Astrocyte of the cerebellum (primary cell): Measurements from ENCODE around the gene RHOT2.

ENCODE experiments used
- DNase-seq: peaks from one replicate; pipeline ENCODE4 v3.0.0-alpha.2; 2011; ENCODE audit warnings: low read depth
- H3K4me3 ChIP-seq: 2 replicates; pipeline ENCODE4 v1.5.1; 2011; ENCODE audit warnings: mild to moderate bottlenecking, low read depth, low read length, moderate library complexity
- CTCF ChIP-seq: IDR thresholded peaks from 2 replicates; pipeline ENCODE4 v1.5.1; 2012; ENCODE audit warnings: low read length, low read depth, moderate library complexity, mild to moderate bottlenecking; ENCODE audit errors: missing control alignments
- in situ Hi-C: cut with HindIII; loops from 2 replicates; pipeline ENCODE4 v1.10.0; 2017; ENCODE audit warnings: low sequenced_read_pairs

The RHOT2 gene

GRCh38 chr16:671353-672131 is 3.6 kb downstream of the RHOT2 start:
- no peak for DNase-seq
- in situ Hi-C loops = no loop called here
- H3K4me3 ChIP-seq = no peak overlapping the region
- TF ChIP-seq CTCF = no peak

- DNase-seq = no peak
- H3K4me3 ChIP-seq = no peak overlapping the region
- no peak for TF ChIP-seq CTCF
- in situ Hi-C loops = no loop called here
Observed at GRCh38 chr16:672371-672770, 4.4 kb downstream of the RHOT2 start.

GRCh38 chr16:672851-673250 is 4.9 kb downstream of the RHOT2 start:
- no peak for TF ChIP-seq CTCF
- in situ Hi-C loops = no loop called here
- no peak overlapping the region for H3K4me3 ChIP-seq
- DNase-seq = no peak

DNA sequence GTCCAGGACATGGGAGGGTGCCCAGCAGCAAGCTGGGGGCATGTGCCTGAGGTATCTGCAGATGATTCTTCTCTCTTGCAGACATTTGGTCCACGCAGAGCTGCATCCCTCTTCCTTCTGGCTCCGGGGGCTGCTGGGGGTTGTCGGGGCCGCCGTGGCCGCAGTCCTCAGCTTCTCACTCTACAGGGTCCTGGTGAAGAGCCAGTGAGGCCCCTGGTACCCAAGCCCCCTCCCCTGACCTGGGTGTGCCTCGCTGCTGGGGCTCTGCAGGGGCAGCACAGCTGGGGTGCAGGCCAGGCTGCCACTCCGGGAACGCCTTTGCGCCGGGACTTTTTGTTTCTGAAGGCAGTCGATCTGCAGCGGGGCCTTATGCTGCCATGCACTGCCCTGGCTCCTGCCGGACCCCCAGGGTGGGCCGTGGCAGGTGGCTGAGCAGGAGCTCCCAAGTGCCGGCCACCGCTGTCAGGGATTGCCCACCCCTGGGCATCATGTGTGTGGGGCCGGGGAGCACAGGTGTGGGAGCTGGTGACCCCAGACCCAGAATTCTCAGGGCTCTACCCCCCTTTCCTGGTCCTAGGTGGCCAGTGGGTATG is 5.6 kb downstream of the RHOT2 start:
- in situ Hi-C loops = no loop called here
- no peak for TF ChIP-seq CTCF
- H3K4me3 ChIP-seq = no peak overlapping the region
- DNase-seq = no peak

DNA sequence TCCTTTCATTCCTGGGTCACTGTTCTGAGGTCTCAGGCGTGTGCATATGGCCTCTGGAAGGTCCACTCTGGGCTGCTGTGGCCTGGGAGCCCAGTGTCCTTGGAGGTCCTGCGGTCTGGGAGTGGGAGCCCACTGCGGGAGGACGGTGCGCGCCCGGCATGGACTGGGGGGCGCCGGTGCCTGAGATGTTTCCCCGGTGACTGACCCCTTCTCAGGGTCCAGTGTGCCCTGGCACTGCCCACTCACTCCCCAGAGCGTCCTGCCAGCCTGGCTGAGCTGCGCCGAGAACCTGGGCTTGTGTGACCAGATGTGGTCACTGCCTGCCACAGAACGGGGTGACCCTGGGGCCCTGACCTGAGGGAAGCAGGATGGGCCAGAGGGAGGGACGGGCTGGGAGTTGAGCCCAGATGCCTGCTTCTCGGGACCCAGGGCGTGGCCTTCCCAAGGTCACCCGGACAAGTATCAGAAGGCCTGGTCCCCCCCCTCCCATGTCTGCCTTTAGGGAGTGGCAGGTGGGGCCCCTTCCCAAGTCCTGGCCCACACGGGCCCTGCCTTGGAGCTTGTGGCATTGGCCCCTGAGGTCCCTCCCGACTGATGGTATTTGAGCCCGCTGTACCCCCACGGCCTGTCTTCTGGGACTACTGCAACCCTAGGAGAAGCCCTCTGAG is 6.4 kb downstream of the RHOT2 start:
- in situ Hi-C loops = no loop called here
- no peak for TF ChIP-seq CTCF
- no peak for DNase-seq
- H3K4me3 ChIP-seq = no peak overlapping the region

- no peak for TF ChIP-seq CTCF
- in situ Hi-C loops = no loop called here
- no peak for DNase-seq
Observed at GRCh38 chr16:674968-675883, 7.3 kb downstream of the RHOT2 start, which contains the start of gene RHBDL1. RHBDL1 (plus strand) TSS chr16:675671; CDS start chr16:675791, 120 bp downstream.

More at GRCh38 chr16:674968-675883, 7.3 kb downstream of the RHOT2 start, which contains the start of gene RHBDL1:
- H3K4me3 ChIP-seq = peak within 1 kb of the TSS; percentile 31
